GM19397 (cell line): ENCODE results near the gene MTOR.
"Not testable (repeated sequence)": the region's sequence is repeated elsewhere in the genome, so short reads cannot be mapped to it uniquely, and the experiment has no call there.

Experiments used
- ATAC-seq: cut with Tn5 transposase; IDR thresholded peaks from one replicate; pipeline ENCODE4 v1.9.1; 2021; ENCODE audit warnings: mild to moderate bottlenecking, moderate library complexity; ENCODE audit not compliant: unreplicated experiment

Gene MTOR

DNA sequence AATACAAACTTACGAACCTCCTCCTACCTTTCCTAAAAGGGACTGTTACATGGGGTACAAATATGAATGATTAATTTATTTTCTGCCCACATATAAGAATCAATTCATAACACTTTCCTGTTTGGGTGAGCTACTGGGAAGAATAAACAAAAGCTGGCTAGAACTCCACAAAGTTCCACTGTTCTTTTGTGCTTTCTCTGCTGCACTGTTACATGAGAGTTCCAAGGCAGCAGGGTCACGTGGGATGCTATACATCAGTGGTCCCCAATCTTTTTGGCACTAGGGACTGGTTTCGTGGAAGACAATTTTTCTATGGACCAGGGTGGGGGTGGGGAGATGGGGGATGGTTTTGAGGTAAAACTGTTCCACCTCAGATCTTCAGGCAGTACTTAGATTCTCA is 75.4 kb downstream of the MTOR start:
- no peak for ATAC-seq

DNA sequence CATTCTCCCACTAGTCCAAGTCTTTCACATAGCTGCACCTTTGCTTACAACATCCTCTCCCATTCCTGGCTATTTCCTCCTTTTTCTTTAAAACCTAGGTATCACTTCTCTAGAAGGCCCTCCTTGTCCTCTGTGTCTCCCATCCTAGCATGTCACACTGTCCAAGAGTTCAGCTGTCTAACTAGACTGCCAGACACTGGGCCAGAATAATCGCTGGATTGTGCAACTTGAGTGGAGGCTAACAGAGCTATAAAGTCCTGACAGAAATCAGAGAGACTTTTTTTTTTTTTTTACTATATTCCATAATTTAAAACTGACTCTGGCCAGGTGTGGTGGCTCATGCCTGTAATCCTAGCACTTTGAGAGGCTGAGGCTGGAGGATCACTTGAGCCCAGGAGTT is 77.4 kb downstream of the MTOR start:
- ATAC-seq, result no peak

DNA sequence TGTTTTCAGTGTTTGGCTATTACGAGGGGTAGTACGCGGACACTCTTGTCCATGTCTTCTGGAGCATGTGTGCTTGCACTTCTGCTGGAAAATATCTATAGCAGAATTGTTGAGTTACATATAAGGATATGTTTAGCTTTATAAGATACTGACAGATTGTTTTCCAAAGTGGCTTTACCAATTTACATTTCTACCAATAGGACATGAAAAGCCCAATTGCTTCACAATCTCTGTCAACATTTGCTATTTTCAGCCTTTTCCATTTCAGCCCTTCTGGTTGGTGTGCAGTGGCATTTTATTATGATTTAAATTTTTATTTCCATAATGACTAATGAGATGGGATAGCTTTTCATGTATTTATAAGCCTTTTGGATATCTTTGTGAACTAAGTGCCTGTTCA is 79.5 kb downstream of the MTOR start:
- ATAC-seq, result no peak

DNA sequence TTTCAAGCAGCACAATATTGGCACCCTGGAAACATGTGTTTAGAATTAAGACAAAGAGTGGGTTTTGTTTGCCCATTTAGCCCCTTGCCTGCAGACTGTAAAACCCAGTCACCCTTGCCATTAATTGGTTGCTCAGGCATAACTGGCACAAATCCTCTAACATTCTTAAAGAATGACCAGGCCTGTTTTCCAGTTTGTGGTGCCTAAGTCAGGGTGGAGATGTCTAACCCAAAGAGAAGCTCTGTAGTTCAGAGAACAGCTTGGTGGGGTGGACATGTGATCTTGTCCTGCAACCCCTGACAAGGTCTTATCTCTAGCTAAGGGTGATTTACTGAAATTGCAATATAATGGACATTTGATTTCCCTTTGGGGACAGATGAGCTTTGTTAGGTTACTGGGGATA is 82.0 kb downstream of the MTOR start:
- no peak for ATAC-seq

DNA sequence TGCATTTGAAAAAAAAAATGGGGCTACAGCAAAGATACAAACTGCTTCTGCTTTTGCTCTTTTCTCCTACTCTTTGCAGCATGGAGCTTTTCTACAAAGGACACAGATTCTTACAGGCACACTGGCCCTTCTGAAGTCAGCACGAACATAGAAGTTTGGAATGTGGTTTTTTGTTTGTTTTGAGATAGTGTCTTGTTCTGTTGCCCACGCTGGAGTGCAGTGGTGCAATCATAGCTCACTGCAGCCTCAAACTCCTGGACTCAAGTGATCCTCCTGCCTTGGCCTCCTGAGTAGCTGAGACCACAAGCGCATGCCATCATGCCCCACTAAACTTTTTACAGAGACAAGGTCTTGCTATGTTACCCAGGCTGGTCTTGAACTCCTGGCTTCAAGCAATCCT is 82.6 kb downstream of the MTOR start:
- not testable (repeated sequence) for ATAC-seq

DNA sequence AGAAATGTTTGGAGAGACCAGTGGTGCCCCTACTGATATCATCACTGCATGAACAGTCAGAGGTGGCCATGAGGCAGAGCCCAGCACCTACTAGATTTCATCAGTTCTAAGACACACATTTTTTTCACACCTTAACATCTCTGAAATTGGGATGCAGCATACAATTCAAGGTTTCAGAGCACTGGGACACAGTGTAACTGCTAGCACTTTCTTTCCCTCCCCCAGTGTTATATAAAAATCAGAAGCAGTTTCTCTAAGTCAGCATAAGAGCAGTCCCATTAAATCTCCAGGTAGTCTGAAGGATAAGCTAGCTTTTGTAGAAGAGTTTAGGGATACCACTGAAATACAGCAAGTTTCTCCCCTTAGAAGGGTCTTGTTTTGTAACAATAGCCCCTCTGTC is 83.2 kb downstream of the MTOR start:
- ATAC-seq, result no peak

DNA sequence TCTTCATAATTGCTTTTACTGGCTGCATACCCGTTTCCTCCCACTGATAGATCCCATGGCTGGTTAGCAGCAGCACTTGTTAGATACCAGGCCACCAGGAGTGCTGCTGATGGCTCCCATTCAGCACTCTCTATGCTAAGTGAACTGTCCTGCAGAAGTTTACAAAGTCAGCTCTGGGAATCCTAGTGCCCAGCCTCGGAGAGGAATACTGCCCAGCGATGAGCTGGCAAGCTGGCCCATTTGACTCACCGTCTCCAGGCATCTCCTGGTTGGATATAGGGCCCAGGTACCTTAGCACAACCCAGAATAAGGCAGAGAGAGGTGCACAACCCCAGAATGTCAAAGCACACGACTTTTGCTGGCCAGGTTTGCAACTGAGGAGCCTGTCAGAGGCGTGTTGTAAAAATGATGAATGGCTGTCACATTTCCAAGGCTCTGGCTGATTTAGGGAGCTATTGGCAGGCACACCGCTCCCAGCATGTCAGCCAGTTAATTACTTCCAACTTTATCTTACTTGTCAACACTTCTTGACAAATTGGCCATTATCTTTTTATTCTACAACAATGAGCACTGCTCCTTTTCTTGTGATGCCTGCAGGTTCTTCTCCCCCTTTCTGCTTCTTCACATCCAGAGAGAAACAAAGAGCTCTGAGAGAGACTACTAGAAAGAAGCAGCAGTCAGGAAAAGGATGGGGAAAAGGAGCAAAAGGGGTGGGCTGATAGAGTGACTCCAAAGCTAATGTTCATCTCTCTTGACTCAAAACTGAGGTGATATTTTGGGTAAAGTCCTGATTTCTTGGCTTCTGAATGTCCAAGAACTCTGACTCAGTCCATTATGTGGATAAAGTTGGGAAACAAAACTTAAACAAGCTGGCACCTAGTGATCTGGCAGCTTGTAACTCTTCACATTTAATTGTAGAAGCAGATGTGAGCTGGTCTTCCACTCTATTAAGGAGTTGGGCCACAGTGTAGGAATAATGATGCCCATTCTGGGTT is 84.0 kb downstream of the MTOR start:
- ATAC-seq, result no peak

DNA sequence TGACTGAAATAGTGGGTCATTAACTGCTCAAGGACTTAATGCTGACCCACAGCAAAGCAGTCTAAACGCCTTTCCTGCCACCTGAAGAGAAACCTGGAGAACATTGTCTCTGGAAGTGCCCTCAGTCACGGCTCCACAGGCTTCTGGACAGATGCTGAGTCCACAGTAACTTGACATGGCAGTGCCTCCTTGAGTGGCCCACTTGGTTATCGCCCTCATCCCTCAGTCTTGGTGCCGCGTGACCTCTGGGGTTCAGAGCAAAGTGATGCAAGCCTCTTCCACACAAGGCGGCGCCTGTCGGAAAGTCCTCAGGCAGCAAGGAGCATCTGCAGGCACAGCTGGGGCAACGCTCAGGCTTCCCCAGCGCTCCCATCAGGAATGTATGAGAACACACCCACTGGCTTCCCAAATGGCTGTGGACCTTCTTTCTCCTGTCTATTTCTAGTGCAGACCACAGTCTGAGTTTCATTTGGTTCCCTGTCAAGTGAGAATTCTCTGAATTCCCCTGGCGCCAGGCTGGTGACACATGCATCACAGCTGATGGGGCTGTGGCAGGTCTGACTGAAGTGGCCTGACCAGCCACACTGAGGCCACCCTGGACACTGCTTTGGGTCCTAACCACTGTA is 86.2 kb downstream of the MTOR start:
- no peak for ATAC-seq

DNA sequence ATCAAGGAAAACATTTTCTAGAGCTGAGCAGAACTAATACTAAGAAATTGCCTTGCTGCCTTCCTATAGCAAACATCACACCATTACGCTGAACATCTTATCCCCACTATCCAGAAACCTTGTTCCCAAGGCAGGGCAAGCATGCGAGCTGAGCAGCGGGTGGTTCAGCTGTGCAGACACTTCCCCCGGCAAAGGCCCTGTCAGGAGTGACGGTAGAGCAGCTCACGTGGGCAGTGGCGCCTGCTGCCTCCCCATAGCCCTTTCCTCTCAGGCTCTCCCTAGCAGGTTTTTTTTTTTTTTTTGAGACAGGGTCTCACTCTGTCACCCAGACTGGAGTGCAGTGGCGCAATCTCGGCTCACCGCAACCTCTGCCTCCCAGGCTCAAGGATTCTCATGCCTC is 86.9 kb downstream of the MTOR start:
- ATAC-seq, result no peak

DNA sequence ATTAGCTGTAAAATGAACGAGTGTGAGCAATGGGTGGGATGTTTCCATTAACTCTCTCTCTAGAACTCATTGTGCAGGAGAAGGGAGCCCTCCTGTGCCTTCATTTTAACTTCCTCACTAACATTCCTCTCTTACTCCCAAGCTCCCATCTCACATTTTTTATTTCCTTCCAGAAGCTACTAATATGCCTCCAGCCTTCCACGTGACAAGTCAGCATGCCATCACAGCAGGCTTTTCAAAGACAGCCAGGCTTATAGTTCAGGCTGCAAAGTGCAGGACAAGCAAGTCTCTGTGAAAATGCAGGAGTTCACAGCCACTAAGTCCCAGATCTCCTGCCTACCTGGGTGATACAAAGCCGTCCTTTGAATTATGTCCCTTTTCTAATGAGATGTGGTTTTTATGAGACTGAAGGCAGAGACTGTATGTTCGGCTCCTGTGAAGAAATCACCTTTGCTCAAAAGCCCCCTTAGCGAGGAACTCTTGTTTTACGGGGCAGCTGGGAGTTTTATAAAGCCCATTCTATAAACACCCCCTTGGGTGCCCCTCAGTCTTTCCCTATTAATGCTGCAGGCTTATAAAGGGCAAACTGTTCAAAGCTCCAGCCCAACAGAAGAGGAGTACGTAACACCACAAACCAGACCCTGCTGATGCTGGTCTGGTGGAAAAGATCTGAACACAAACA is 87.9 kb downstream of the MTOR start:
- no peak for ATAC-seq

DNA sequence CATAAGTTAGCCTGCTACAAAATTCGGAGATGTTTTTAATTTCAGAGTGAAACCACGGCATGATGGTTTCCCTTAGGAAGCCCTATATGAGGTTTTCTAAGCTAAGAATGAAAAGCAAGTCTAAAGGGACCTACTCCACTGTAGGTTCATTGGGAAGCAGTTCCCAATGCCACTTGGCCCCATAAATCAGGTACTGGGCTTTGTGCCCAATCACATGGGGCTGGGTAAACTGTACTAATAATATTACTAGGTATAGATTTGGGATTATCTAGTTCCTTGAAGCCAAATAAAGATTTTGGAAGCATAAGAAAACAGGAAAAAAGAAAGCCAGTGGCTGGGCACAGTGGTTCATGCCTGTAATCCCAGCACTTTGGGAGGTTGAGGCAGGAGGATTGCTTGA is 92.2 kb downstream of the MTOR start:
- no peak for ATAC-seq

DNA sequence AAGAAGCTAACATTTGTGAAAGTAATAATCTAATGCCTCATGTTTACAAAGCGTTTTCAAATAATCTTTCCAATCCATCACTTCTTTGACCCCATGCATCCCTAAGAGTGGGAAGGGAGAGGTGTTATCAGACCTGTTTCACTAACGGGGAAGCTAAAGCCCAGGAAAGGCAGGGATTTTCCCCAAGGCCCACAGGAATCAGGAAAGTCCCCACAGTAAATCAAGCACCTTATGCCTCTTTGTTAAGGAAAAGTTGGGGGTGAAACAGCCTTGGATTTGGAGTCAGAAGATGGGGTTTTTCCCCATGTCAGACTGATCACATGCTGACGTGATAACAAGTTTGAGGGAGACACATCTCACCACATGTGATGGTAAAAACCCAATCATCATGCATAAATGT is 93.1 kb downstream of the MTOR start:
- no peak for ATAC-seq

DNA sequence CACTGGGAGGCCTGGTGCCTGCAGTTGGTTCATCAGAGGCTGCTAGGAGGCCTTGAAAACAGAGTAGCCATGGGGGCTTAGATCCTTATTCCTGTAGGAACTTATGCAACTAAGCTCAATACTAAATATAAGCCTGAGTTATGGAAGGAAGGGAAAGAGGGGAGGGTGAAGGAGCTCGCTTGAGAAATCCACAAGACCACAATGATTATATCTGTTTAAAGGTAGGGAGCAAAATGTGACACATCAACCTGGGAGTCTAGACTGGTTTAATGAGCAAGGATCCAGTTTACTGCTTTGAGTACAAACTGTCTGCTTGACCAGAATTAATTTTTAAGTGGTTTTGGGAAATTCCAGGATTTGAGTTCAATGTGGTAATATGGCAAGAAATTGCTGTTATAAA is 93.6 kb downstream of the MTOR start:
- no peak for ATAC-seq

DNA sequence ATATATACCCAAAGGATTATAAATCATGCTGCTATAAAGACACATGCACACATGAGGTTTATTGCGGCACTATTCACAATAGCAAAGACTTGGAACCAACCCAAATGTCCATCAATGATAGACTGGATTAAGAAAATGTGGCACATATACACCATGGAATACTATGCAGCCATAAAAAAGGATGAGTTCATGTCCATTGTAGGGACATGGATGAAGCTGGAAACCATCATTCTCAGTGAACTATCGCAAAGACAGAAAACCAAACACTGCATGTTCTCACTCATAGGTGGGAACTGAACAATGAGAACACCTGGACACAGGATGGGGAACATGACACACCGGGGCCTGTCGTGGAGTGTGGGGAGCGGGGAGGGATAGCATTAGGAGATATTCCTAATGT is 95.6 kb downstream of the MTOR start:
- not testable (repeated sequence) for ATAC-seq

DNA sequence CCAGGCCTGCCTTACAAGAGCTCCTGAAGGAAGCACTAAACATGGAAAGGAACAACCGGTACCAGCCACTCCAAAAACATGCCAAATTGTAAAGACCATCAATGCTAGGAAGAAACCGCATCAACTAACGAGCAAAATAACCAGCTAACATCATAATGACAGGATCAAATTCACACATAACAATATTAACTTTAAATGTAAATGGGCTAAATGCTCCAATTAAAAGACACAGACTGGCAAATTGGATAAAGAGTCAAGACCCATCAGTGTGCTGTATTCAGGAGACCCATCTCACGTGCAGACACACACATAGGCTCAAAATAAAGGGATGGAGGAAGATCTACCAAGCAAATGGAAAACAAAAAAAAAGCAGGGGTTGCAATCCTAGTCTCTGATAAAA is 99.6 kb downstream of the MTOR start:
- ATAC-seq, result not testable (repeated sequence)

DNA sequence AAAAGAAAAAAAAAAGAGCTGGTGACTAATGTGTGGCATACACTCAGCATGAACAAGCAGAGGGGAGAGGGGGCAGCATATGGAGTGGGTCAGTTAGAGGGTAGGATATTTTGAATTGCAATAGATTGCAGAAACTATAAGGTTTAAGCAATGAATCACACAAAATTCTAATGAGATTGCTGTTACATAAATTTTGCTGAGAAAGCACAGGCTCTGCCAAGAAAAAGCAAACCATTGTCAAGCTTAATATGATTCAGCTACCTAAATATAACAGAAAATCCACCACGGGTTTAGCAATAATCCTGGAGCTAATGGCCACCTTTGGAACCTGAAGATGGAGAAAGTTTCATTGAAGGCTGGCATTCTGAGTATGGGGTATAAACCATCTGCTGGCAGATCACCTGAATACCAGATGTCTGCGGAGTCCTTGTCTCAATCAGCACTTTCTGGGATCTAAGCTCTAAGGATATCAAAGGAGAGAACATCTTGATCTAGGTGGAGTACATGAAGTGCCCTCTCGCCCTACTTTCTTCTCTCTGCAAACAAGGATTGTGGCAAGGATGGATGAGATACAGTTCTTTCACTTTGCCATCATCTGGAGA is 103.5 kb downstream of the MTOR start:
- ATAC-seq, result no peak

DNA sequence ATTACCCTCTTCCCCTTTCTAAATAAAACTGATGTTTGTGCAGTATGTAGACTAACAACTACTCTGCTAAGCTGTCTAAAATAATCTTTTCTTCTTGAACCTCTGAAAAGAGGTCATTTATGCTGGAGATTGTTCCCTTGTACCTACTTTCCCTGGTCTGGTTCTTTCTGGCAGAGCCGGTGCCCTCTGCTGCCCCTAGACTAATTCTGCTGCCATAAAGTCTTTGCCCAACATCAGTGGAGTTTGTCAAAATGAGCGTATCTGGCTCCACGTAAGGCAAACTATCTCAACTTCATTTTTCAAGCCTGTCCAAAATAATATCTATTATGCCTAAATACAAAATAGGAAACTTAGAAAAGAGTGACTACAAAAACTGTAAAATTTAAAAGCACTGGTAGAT is 104.1 kb downstream of the MTOR start:
- no peak for ATAC-seq

DNA sequence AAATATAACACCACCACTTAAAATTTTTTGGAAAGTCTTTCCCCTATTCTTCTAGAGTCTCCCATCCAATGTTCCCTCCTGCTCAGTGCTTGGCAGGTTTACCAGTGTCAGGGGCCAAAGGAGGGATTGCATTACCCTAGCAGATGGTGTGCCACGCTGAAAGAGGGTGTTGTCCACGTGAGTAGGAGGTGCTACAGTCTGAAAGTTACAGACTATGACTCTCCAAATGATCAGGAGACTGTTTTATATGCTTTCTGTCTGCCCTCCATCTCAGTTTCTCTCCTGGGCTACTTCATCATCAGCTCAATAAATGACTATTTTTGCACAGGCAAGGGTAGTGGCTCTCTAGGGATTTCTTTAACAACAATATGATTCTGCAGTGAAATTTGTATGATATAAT is 104.5 kb downstream of the MTOR start:
- ATAC-seq, result no peak

DNA sequence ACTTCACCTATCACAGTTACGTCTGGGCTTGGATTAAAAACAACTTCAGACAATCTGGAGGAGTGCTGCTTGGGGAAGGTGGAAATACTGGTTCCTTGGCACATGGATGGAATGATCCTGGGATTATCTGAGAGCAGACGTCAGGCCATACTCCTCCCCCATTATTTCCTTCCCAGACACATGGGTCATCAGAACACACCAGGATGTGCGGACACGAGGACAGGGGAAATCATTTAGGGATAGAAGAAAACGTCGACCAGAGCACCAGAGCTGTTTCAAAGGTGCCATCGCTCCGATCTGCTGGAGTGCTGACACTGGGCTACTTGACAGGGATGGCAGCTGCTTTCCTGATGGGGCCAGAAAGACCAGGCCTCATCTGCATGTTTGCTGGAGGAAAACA is 105.0 kb downstream of the MTOR start:
- ATAC-seq, result no peak

DNA sequence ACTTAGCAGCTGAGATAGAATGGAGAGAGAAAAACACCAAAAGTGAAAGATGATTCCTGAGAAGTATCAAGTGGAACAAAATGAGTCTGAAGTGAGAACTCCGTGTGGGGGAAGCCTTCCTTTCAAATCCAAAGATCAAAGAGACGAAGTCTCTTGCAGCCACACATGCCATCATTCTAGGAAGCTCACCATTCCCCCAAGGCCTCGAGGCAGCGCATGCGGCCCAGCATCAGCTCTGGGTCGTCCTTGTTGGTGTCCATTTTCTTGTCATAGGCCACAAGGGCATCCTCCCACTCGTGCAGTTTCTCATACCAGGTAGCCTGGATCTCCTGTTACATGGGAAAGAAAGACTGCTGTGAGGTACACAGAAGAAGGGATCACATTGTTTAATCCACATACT is 105.4 kb downstream of the MTOR start:
- no peak for ATAC-seq

DNA sequence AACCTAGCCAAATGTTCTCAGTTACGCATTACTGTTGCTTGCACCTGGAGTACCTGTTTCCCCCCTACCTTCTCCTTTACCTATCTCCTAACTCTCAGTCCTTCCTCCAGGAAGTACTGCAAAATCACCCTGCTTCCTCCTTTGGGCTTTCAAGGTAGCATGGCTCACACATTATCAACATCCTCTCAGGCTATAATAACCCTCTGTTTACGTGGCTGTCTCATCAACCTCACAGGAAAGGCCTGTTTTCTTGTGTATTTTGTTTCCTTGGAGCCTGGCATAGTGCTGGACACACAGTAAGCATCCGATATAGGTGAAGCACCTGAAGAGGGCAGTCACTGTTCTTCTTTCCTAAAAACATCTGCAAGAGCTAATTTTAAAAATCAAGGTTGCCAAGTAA is 105.9 kb downstream of the MTOR start:
- ATAC-seq, result no peak
